Activated CD8-positive, alpha-beta memory T cell treated with anti-CD3 and anti-CD28 coated beads, Interleukin-2, amount 50 U/mL, for 24 hours (primary cell): ENCODE measurements around the gene MSI2.
"Not testable (repeated sequence)": the region's sequence is repeated elsewhere in the genome, so short reads cannot be mapped to it uniquely, and the experiment has no call there.

Source experiments
- DNase-seq: peaks from one replicate; pipeline ENCODE4 v3.0.0-alpha.2; 2020; ENCODE audit errors: extremely low read depth

Gene MSI2

GRCh38 chr17:57614742-57615141 is 358.4 kb downstream of the MSI2 start:
- no peak for DNase-seq

DNA sequence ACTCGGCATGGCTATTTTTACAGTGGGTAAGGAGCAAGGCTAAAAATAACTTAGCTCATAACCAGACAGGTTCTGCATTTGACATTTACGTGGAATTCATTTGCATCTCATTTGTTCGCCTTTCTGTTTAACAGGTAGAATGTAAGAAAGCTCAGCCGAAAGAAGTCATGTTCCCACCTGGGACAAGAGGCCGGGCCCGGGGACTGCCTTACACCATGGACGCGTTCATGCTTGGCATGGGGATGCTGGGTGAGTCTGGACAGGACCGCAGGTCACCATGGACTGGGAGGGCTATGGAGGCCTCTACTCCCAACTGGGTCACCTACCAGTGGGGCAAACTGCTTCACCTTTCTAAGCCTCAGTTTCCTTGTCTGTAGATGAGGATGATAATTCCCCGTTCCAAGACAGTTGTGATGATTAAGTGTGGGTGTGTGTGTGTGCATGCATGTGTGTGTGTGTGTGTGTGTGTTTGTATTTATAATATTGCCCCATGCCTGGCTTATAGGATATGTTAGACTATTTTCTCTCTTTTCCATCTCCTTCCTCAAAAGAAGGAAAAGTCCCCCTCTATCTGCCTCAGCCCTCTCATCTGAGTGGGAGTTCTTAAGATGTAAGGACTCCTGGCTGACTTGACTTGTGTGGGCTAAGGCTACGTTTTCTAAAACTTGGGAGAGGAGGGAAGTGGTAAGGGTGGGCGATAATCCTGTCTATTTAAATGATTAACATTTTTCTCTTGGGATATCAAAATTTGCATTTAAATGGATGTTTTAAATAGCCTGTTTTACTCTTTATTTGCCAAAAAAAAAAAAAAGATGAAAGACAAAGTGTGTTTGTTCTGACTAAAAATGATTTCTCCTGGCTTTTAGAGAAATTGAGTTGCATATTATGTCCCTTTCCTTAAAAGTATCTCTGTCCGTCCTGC is 359.8 kb downstream of the MSI2 start:
- DNase-seq, result no peak

DNA sequence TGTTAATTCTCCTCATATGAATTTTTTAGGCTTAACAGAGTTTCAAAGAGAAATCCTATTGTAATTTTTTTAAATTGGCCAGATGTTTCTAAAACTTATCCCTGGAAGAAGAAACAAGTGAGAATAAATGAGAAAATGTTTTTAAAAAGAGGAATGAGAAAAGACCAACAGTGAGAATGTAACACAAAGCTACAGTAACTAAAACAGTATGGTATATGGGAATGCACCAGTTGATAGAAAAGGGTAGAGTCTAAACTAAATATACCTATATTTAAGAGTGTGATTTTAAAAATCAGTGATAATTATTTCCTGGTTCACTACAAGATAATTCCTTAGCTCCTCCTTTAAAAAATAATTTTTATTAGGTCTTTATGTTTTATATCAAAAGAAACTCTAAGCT is 360.9 kb downstream of the MSI2 start:
- no peak for DNase-seq

GRCh38 chr17:57619061-57619937 is 363.0 kb downstream of the MSI2 start:
- no peak for DNase-seq

GRCh38 chr17:57620576-57620975 is 364.3 kb downstream of the MSI2 start:
- DNase-seq, result no peak

GRCh38 chr17:57621791-57622190 is 365.5 kb downstream of the MSI2 start:
- not testable (repeated sequence) for DNase-seq

- DNase-seq, result no peak
Measured at GRCh38 chr17:57622306-57622682, 366.0 kb downstream of the MSI2 start.

DNA sequence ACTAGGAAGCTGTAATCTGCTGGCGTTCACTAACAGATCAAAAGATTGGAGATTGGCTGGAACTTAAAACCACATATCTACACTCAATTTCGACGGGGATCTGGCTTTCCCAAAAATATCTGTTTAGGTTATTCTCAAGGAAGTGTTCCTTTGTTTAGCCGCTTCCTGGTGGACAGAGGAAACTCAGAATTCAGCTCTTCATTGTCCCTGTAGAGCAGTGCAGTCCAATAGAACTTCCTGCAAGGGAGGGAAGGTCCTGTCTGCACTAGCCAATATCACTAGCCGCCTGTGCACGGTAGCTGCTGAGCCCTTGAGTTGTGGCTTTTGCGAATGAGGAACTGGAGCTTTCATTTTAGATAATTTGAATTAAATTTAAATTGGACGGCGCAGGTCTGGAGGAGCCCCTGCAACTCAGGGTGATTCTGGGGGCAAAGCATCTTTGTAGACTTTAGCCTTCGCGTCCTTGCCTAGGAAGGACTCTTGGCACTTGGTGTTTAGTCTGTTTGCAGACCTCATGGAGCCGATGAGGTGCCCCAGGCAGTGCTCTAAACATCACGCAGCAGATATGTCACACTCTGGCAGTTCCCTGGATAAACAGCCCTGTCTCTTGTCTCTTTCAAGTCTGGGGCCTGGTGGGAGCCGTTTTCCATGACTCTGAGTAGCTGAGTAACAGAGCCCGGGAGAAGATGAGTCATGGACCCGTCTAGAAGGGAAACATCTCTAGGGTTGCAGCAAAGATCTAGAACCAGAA is 366.5 kb downstream of the MSI2 start:
- DNase-seq, result no peak

- no peak for DNase-seq
Measured at GRCh38 chr17:57623620-57624019, 367.3 kb downstream of the MSI2 start.

DNA sequence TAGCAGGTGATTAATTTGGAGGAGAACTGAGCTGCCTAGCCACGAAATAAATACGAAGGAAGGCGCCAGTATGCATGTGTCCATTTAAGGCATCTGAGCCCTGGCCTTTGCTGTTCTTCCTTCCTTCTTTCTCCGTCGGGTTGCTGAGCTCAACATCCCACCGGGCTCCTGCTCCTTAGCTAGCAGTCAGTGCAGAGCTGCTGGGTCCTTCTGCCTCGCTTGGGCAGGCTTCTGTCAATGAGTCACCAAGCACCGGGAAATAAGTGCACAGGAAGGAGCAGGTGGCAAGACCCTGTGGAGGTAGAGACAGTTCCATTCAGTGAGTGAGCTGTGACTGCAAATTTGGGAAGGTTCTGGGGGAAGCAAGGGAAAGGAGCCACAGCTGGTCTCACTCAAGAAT is 368.1 kb downstream of the MSI2 start:
- no peak for DNase-seq

- DNase-seq, result no peak
Measured at GRCh38 chr17:57625511-57625910, 369.2 kb downstream of the MSI2 start.

DNA sequence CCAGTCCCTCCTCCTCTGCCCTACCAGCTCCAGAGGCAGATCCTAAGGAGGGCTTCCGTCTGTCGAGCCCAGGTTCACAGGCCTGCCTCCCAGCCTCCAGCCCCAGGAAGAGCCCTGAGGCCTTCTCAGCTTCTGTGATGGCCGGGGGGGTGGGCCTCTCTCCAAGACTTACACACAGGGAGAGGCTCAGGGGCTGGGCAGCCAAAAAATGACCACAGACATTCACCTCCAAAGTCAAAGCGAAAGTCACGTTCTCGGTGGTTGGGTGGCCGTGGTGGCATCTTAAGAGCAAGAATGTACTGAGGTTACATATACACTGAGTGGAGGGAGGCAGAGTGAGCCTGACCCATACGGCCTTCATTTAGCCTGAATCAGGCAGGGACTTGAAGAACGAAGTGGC is 369.6 kb downstream of the MSI2 start:
- no peak for DNase-seq

DNA sequence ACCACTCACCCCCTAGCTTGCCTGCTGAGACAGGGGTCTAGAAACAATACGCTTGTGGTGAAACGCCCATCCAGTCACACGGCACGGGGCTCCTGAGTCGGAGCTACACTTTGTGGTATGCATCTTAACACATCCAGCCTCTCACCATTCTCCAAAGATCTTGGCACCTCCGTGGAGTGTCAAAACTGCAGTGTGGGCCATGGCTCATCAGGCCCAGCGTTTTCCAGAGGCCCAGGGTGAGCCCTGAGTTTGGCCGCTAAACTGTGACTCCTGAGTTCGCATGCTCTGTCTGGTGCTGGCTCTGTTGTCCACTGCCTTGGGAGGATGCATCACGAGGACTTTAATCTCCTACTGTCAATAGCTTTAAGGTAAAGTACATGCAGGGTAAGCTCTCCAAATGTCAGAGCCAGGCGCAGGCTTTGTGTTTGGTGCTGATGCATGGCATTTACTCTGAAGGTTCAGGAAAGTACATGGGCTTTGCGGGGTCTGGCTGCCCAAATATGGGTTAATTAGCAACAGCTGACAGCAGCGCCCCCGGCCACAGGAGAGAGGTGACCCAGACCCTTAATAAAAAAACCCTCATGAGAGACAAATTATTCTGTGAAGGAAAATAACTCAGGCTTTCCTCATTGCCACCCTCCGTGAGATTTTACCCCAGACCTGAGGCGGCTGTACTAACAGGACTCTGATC is 370.3 kb downstream of the MSI2 start:
- DNase-seq, result no peak

DNA sequence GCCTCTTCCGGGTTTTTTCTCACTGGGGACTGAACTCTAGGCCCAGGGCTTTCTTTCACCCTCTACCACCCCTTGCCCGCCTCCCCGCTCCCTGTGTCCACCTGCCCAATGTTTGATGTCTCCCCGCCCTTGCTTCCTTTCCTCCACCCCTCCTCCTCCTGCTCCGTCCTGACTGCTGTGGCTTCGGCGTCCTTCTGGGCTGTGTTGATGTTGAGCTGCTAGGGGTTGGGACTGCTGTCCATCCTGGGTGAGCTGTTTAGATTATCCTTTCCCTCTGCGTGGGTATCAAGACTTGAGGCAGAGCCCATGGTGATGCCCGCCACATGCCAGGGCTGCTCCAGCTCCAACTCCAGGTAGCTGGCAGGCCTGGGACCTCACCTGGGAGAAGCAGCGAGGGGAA is 371.3 kb downstream of the MSI2 start:
- DNase-seq, result no peak

- no peak for DNase-seq
Measured at GRCh38 chr17:57628421-57628820, 372.1 kb downstream of the MSI2 start.

- no peak for DNase-seq
Measured at GRCh38 chr17:57629470-57629869, 373.1 kb downstream of the MSI2 start.

DNA sequence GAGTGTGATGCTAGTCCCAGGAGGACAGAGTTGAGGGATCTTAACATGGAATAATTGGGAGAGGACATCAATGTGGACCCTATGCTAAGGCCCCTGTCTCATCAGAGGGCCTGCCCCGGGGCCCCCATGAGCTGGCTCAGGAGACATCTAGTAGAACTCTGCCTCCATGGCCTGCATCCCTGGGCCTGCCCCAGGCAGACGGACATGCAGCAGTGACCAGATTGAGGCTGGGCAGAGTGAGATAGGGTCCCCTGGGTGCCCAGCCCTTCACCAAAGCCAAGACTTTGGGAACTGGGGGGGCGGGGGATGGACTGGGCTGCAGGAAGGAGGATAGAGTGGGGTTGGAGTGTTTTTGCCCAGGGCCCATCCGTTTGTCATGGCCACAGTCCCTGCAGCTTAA is 373.6 kb downstream of the MSI2 start:
- no peak for DNase-seq

GRCh38 chr17:57630736-57631135 is 374.4 kb downstream of the MSI2 start:
- no peak for DNase-seq

DNA sequence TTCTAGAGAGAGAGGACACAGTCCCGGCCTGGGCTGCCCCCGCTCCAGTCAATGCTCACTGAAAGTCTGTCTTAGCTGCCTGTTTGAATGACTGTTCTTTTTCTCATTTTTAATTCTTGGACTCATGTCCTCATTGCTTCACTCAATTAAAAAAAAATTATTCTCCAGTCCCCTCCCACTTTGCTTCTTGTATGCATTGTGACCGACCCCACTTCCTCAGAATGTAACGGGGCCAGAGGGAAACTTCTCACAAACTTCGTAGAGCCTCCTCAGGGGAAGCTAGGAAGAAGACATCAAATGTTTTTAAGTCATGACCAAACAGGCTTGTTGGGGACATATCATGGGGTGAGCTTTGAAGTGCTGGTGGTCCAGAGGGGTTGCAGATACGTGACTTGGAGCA is 375.5 kb downstream of the MSI2 start:
- no peak for DNase-seq

DNA sequence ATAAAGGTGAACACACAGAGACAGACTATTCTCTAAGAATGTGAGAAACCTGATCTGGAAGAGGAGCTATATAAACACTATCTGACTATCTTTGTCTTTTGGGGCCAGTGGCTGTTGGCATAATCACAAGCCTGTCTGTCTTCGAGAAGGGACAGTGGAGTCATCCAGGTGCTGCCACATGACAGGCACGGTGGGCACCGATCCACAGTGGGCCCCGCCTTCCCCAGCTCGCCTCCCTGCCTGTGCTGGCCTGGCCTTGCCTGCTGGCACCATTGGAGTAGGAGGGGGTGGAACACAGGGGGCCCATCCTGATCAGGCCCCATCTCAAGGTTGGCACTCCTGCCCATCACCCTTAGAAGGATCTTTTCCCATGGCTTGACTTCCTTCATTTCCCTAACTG is 376.0 kb downstream of the MSI2 start:
- DNase-seq, result no peak

- no peak for DNase-seq
Measured at GRCh38 chr17:57633236-57633635, 376.9 kb downstream of the MSI2 start.
